Naive B cell (primary cell): ENCODE results near the gene GCNT1. TPM values are rescaled to one million over a fixed set of nuclear protein-coding genes. Genes with fewer than 3 reads are reported as not detected.

Source experiments
- ATAC-seq, 2 donors: fragments of 150-1000 bp; cut with Tn5 transposase; 2 replicates each; pipeline ENCODE4 v1.10.0; 2021; ENCODE audit warnings: low read depth in 2 of 2, mild to moderate bottlenecking in 2 of 2, moderate library complexity in 2 of 2
- DNase-seq: peaks from one replicate; pipeline ENCODE4 v3.0.0; 2022
- H3K27ac Mint-ChIP-seq, 6 donors: one replicate each; pipeline ENCODE4 v1.8.0; 2020 to 2022; ENCODE audit warnings: mild to moderate bottlenecking in 6 of 6, mixed read lengths in 6 of 6, moderate library complexity in 5 of 6, inconsistent platforms in 2 of 6
- H3K27me3 Mint-ChIP-seq, 3 donors: one replicate each; pipeline ENCODE4 v1.8.0; 2021 to 2022; ENCODE audit warnings: mixed read lengths in 3 of 3, mild to moderate bottlenecking in 1 of 3
- H3K36me3 Mint-ChIP-seq, 2 donors: one replicate each; pipeline ENCODE4 v1.8.0; 2020 to 2022; ENCODE audit warnings: mixed read lengths in 2 of 2, inconsistent platforms in 1 of 2, mild to moderate bottlenecking in 1 of 2
- H3K4me1 Mint-ChIP-seq, 3 donors: one replicate each; pipeline ENCODE4 v1.8.0; 2020 to 2022; ENCODE audit warnings: mixed read lengths in 3 of 3, inconsistent platforms in 1 of 3, mild to moderate bottlenecking in 1 of 3, moderate library complexity in 1 of 3
- H3K4me3 Mint-ChIP-seq, 8 donors: one replicate each; pipeline ENCODE4 v1.8.0; 2020 to 2022; ENCODE audit warnings: mild to moderate bottlenecking in 8 of 8, mixed read lengths in 8 of 8, moderate library complexity in 8 of 8, inconsistent platforms in 2 of 8
- H3K9me3 Mint-ChIP-seq, 7 donors: one replicate each; pipeline ENCODE4 v1.8.0; 2020 to 2022; ENCODE audit warnings: mixed read lengths in 7 of 7, mild to moderate bottlenecking in 5 of 7, inconsistent platforms in 2 of 7, moderate library complexity in 1 of 7
- polyA plus RNA-seq, 6 donors: library from polyadenylated mRNA; unstranded; fragments of 300-500 nt; fragmentation: Illumina TruSeq; gene quantifications; one replicate each; pipeline ENCODE4 v1.2.3, GENCODE V29; 2021; ENCODE audit warnings: low read depth in 6 of 6

The GCNT1 gene
- 100 to 1,000 TPM in 1 of 6 donors, 10 to 100 TPM in 5; 60.2 to 135 (median 78.5) TPM for polyA plus RNA-seq

- Mint-ChIP-seq H3K27me3 (no peaks in the 10 kb centered on the region), H3K36me3 (peaks cover 0 to 3% of the 10 kb centered on the region in 2 donors), H3K27ac (peak within 1 kb of the TSS; percentile 16 to 95 (median 86)), H3K4me1 (peaks cover 27 to 59% (median 46%) of the 10 kb centered on the region in 3 donors), H3K9me3 (peaks cover 0 to 3% (median 0%) of the 10 kb centered on the region in 7 donors), H3K4me3 (peak within 1 kb of the TSS; percentile 86 to 99 (median 98))
- ATAC-seq: peak; percentile 88 to 90
- DNase-seq: peak; percentile 98
Observed at GRCh38 chr9:76458903-76459693, at the start of gene GCNT1. GCNT1 (plus strand) TSS chr9:76459182; CDS start chr9:76502382, 43,200 bp downstream.

- H3K9me3 Mint-ChIP-seq: peaks cover 7 to 19% (median 11%) of the 10 kb centered on the region in 7 donors
- no peaks in the 10 kb centered on the region for H3K27me3 Mint-ChIP-seq
- peaks cover 0 to 8% (median 4%) of the 10 kb centered on the region in 3 donors for H3K4me1 Mint-ChIP-seq
Observed at GRCh38 chr9:76412638-76413037, 46.3 kb upstream of the GCNT1 start.

GRCh38 chr9:76413658-76414057, 45.3 kb upstream of the GCNT1 start:
- peaks cover 0 to 5% (median under 1%) of the 10 kb centered on the region in 3 donors for H3K4me1 Mint-ChIP-seq
- peaks cover 7 to 19% (median 11%) of the 10 kb centered on the region in 7 donors for H3K9me3 Mint-ChIP-seq
- no peak overlapping the region for H3K4me3 Mint-ChIP-seq
- H3K27ac Mint-ChIP-seq: peak overlapping the region in 1 of 6 donors; percentile 60
- H3K27me3 Mint-ChIP-seq: no peaks in the 10 kb centered on the region
- H3K36me3 Mint-ChIP-seq: peaks cover 0 to 13% of the 10 kb centered on the region in 2 donors
- ATAC-seq (no peak), DNase-seq (no peak)

More at GRCh38 chr9:76412638-76413037, 46.3 kb upstream of the GCNT1 start:
- ATAC-seq (no peak), DNase-seq (no peak)
- Mint-ChIP-seq H3K4me3 (no peak overlapping the region), H3K27ac (no peak overlapping the region), H3K36me3 (peaks cover 0 to 13% of the 10 kb centered on the region in 2 donors)

- peaks cover 7 to 19% (median 11%) of the 10 kb centered on the region in 7 donors for H3K9me3 Mint-ChIP-seq
- no peak overlapping the region for H3K4me3 Mint-ChIP-seq
- H3K4me1 Mint-ChIP-seq: no peaks in the 10 kb centered on the region
- DNase-seq (no peak), ATAC-seq (no peak)
- H3K36me3 Mint-ChIP-seq: peaks cover 0 to 13% of the 10 kb centered on the region in 2 donors
- H3K27me3 Mint-ChIP-seq: no peaks in the 10 kb centered on the region
- no peak overlapping the region for H3K27ac Mint-ChIP-seq
Observed at GRCh38 chr9:76414661-76415060, 44.3 kb upstream of the GCNT1 start.

- H3K9me3 Mint-ChIP-seq: peaks cover 7 to 19% (median 11%) of the 10 kb centered on the region in 7 donors
- ATAC-seq (no peak), DNase-seq (no peak)
- peaks cover 0 to 13% of the 10 kb centered on the region in 2 donors for H3K36me3 Mint-ChIP-seq
- H3K27ac Mint-ChIP-seq: no peak overlapping the region
- H3K4me3 Mint-ChIP-seq: no peak overlapping the region
- no peaks in the 10 kb centered on the region for H3K4me1 Mint-ChIP-seq
- H3K27me3 Mint-ChIP-seq: no peaks in the 10 kb centered on the region
Observed at GRCh38 chr9:76415154-76415553, 43.8 kb upstream of the GCNT1 start.

GRCh38 chr9:76415731-76416130, 43.3 kb upstream of the GCNT1 start:
- H3K36me3 Mint-ChIP-seq: peaks cover 0 to 13% of the 10 kb centered on the region in 2 donors
- DNase-seq: no peak
- H3K27ac Mint-ChIP-seq: no peak overlapping the region
- H3K4me3 Mint-ChIP-seq: peak overlapping the region in 1 of 8 donors; percentile 65
- no peaks in the 10 kb centered on the region for H3K27me3 Mint-ChIP-seq
- H3K4me1 Mint-ChIP-seq: no peaks in the 10 kb centered on the region
- peaks cover 7 to 19% (median 11%) of the 10 kb centered on the region in 7 donors for H3K9me3 Mint-ChIP-seq
- no peak for ATAC-seq

GRCh38 chr9:76417394-76417793, 41.6 kb upstream of the GCNT1 start:
- peaks cover 7 to 19% (median 11%) of the 10 kb centered on the region in 7 donors for H3K9me3 Mint-ChIP-seq
- ATAC-seq (no peak), DNase-seq (no peak)
- peaks cover 0 to 13% of the 10 kb centered on the region in 2 donors for H3K36me3 Mint-ChIP-seq
- no peaks in the 10 kb centered on the region for H3K27me3 Mint-ChIP-seq
- H3K4me3 Mint-ChIP-seq: no peak overlapping the region
- H3K4me1 Mint-ChIP-seq: no peaks in the 10 kb centered on the region
- H3K27ac Mint-ChIP-seq: no peak overlapping the region

- Mint-ChIP-seq H3K9me3 (peaks cover 0 to 3% (median 0%) of the 10 kb centered on the region in 7 donors), H3K4me3 (no peak overlapping the region), H3K27ac (no peak overlapping the region), H3K4me1 (no peaks in the 10 kb centered on the region), H3K27me3 (no peaks in the 10 kb centered on the region), H3K36me3 (no peaks in the 10 kb centered on the region)
- DNase-seq (no peak), ATAC-seq (no peak)
Observed at GRCh38 chr9:76419782-76420380, 39.1 kb upstream of the GCNT1 start.

- no peaks in the 10 kb centered on the region for H3K4me1 Mint-ChIP-seq
- ATAC-seq (no peak), DNase-seq (no peak)
- H3K4me3 Mint-ChIP-seq: no peak overlapping the region
- no peaks in the 10 kb centered on the region for H3K27me3 Mint-ChIP-seq
- no peak overlapping the region for H3K27ac Mint-ChIP-seq
- H3K9me3 Mint-ChIP-seq: no peaks in the 10 kb centered on the region
- H3K36me3 Mint-ChIP-seq: no peaks in the 10 kb centered on the region
Observed at GRCh38 chr9:76423216-76424177, 35.5 kb upstream of the GCNT1 start.

- Mint-ChIP-seq H3K4me3 (no peak overlapping the region), H3K27ac (no peak overlapping the region), H3K27me3 (no peaks in the 10 kb centered on the region), H3K4me1 (no peaks in the 10 kb centered on the region), H3K9me3 (no peaks in the 10 kb centered on the region), H3K36me3 (no peaks in the 10 kb centered on the region)
- DNase-seq (no peak), ATAC-seq (no peak)
Observed at GRCh38 chr9:76424491-76424890, 34.5 kb upstream of the GCNT1 start.

- H3K4me3 Mint-ChIP-seq: no peak overlapping the region
- no peaks in the 10 kb centered on the region for H3K9me3 Mint-ChIP-seq
- ATAC-seq (no peak), DNase-seq (no peak)
- no peaks in the 10 kb centered on the region for H3K4me1 Mint-ChIP-seq
- no peaks in the 10 kb centered on the region for H3K27me3 Mint-ChIP-seq
- H3K27ac Mint-ChIP-seq: no peak overlapping the region
- no peaks in the 10 kb centered on the region for H3K36me3 Mint-ChIP-seq
Observed at GRCh38 chr9:76425677-76426453, 33.1 kb upstream of the GCNT1 start.

- H3K27ac Mint-ChIP-seq: no peak overlapping the region
- H3K9me3 Mint-ChIP-seq: no peaks in the 10 kb centered on the region
Observed at GRCh38 chr9:76426807-76427419, 32.1 kb upstream of the GCNT1 start.

More at GRCh38 chr9:76426807-76427419, 32.1 kb upstream of the GCNT1 start:
- Mint-ChIP-seq H3K4me3 (no peak overlapping the region), H3K4me1 (no peaks in the 10 kb centered on the region), H3K36me3 (no peaks in the 10 kb centered on the region), H3K27me3 (no peaks in the 10 kb centered on the region)
- DNase-seq (no peak), ATAC-seq (no peak)
